Kidney glomerular epithelial cell (primary cell): ENCODE data around the gene KIF3B.
"Not testable (repeated sequence)": the region's sequence is repeated elsewhere in the genome, so short reads cannot be mapped to it uniquely, and the experiment has no call there.

Experiments used
- DNase-seq: peaks from one replicate; lab custom pipeline; 2025; lab: John Stamatoyannopoulos, UW

The KIF3B gene

DNA sequence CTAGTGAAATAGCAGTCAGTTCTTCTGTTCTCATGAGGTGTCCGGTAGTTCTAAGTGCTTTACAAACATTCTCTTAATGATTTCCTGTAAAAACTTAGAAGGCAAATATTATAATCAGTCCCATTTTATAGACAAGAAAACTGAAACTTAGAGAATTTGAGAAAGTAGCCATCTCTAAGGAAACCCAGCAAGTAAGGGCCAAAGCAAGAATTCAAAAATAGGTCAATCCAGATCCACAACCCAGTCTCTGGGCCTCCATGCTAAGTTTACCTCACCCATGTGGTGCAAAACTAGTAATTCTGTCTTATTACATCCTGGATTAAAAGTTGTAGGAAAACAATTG, 53.1 kb downstream of the KIF3B start:
- no peak for DNase-seq

DNA sequence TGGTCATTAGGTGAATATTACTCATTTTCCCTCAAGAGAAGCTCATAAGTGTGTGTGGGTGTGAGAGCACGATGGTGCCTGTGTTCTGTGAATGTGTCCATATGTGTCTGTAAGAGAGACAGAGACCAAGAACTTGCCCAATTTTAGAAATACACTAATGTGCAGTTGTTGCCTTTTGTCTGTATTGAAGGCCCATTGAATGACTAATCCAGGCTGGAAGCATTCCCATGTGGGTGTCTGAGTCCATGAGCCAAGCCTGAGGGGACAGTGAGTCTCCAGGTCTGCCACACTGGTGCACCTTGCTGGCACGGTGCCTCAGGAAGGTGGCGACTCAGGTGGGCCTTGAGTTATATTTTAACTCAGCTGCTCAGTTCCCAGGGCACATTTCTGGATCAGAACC, 55.2 kb downstream of the KIF3B start:
- DNase-seq: peak; percentile 2

DNA sequence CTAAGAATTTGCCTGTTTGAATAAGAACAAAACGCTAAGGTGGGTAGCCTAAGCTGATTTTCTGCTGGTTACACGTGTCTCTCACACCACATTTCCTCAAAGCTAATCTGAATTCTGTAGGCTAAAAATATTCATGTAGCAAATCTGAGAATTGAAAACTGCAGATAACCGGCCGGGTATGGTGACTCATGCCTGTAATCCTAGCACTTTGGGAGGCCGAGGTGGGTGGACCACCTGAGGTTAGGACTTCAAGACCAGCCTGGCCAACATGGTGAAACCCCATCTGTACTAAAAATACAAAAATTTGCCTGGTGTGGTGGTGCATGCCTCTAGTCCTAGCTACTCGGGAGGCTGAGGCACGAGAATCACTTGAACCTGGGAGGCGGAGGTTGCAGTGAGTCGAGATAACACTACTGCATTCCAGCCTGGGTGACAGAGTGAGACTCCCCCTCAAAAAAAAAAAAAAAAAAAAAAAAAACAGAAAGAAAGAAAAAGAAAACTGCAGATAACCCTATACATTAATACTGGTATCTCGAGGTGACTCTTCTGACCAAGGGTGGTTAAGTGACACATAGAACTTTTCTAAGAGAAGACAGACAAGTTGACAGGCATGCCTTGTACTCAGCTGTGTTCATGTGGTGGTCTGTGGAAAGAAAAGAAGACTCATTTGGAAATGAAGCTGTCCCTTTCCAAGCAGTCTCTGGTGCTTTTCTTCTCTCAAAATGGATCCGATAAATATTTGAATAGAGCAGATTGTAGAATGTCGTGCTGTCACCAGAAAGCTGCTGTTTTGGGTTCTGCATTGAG, 55.9 kb downstream of the KIF3B start:
- no peak for DNase-seq

DNA sequence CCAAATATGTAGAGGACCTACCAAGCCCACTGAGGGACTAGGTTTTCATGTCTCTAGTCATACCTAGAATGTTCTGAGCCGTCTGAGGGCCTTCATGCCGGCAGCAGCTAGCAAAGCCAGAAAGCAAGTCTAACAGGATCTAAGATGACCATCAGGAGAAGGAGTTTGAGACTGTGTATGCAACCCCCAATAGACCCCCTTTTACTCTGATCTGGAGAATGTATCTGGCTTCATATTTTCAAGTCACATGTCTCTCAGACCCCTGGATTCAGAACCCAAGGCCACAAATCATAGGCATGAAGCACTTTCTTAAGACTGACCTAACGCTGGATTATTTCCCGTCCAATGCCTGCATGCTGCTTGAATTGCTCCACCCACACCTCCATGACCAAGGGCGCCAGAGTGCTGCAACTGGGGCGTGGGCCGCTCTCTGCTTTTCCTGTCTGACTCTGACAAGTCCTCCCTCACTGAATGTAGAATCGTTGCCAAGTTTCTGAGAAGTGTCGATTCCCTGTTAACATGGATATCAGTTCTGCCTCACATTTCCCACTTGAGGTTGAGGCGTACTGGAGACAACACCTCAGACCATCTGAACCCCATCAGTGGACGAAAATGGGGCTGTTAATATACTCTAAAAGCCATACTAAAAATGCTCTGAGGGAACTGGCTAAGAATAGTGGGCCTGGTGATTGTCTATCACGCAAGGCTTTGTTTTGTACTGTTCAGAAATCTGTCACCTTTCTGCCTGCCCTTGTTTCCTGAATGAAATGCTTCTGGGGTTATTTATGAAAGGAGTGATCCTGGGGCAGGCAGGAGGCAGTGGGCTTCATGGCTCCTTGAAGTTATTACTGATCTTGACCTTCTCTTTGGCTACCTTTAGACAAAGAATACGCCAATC, 56.8 kb downstream of the KIF3B start:
- no peak for DNase-seq

DNA sequence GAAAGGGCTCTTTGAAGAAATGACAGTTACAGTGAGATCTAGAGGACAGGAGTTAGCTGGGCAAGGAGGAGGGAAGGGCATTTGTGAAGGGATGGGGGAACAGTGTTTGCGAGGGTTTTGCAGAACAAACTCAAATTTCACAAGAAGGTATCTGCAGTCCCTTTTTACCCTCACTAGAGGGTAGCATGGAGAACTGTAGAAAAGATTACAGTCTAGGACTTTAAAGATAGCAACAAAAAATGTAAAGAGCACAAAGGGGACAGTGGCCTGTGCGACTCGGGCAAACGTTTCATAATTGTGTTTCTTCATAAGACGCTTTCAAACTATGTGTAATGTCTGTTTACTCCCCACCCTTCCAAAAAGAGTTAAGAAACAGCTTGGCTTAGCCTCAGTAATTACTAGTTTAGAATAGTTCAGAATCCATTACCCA, 59.5 kb downstream of the KIF3B start:
- DNase-seq: peak; percentile 7

DNA sequence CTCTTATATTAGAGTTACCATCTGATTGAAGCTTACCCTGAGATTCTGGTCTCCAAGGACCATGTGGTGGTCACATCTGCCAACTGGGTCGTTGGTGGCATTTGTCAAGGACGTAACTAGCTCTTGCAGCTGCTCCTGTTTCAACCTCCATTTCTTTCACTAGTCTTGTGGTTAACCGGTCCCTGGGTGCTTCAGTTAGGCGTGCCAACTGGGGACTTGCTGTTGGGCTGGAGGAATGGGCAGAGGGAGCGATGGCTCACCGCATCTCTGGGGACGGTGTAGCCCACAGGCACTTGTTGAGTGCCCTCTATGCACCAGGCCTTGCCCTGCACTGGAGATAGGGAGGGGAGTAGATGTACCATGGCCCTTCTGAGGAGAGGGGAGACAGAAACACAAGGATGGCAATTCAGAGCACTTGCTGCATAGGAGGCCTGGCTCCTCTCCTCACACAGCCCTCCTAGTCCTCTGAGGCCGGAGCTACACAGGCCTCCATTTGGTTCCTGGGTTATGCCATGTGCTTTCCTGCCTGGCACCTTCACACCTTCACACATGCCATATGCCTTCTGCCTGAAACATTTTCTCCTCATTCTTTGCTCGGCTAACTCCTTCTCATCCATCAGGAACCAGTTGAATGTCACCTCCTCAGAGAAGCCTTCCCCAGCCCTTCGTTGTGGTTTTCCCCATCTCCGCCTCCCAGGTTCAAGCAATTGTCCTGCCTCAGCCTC, 60.6 kb downstream of the KIF3B start:
- DNase-seq: no peak

DNA sequence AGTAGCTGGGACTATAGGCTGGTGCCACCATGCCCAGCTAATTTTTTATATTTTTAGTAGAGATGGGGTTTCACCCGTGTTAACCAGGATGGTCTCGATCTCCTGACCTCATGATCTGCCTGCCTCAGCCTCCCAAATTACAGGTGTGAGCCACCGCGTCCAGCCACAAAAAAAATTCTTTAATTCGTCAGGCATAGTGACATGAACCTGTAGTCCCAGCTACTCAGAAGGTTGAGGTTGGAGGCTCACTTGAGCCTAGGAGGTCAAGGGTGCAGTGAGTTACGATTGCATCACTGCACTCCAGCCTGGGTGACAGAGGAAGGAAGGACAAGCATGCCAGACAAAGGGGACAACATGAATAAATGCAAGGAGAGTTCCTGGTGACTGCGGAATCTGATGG, 61.2 kb downstream of the KIF3B start:
- no peak for DNase-seq

DNA sequence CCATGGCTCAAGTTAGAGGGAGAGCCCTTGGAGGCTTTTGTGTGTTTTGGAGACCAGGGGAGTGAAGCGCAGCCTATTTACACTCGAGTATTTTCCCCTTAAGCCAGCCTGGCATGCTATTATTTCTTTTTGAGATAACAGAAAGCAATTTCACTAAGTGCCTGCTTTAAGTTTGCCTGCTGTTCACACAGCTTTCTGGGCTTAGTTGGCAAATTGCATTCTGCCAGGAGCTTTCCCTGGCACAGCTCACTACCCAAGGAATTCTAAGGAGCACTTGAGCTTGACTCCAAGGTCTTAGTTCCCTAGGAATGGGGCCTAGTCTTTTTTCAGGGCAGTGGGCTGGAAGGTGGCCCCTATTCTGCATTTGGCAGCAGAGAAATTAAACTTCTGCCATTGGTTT, 61.7 kb downstream of the KIF3B start:
- DNase-seq: no peak

DNA sequence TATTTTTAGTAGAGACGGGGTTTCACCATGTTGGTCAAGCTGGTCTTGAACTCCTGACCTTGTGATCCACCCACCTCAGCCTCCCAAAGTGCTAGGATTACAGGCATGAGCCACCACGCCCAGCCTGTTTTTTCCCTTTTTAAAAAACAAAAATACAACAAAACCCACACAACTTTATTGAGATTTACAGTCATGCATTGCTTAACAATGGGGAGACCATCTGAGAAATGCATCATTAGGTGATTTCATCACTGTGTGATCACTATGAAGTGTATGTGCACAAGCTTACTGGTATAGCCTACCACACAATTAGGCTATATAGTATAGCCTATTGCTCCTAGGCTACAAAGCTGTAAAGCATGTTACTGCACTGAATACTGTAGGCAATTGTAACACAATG, 63.6 kb downstream of the KIF3B start:
- not testable (repeated sequence) for DNase-seq

DNA sequence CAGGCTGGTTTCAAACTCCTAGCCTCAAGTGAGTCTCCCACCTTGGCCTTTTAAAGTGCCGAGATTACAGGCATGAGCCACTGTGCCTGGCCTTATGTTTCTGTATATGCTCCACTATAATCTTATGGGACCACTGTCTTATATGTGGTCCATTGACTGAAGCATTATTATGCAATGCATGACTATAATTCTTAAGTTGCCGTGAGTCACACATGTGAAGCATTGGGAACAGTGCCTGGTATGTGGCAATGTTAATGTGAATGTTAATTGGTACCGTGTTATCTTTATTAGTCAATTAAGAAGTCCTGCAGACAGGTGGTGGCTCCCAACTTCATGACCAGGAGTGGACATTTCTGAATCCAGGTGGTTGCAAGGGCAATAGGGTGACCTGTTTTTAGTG, 66.0 kb downstream of the KIF3B start:
- DNase-seq: no peak

DNA sequence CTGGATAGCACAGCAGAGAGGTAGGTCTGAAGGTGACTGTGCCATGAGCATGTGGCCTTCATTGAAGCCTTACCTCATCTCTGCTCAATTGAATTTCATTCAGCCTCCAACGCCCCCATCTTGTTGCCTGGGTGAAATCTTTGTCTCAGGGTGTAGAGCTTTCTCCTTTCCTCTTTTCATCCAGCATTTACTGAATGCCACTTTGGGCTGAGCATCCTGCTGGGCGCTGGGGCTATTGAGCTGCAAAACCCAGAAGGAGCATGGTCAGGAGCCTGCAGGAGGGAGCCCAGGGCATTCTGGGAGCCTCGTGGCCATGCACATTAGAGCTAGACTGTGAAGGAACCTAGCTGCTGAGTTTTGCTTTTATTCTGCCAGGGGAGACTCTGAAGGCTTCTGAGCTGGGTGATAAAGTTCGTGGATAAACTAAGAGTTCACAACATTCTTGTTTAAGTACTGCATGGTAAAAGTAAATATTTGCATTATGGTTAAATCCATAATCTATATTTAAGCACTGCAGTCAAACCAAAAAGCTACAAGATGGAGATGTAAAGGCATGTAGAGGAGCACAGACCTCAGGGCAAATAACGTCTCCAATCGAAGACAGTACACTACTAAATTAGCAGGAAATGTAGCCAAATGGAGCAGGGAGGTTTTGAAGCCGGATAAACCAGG, 67.5 kb downstream of the KIF3B start:
- DNase-seq: no peak

DNA sequence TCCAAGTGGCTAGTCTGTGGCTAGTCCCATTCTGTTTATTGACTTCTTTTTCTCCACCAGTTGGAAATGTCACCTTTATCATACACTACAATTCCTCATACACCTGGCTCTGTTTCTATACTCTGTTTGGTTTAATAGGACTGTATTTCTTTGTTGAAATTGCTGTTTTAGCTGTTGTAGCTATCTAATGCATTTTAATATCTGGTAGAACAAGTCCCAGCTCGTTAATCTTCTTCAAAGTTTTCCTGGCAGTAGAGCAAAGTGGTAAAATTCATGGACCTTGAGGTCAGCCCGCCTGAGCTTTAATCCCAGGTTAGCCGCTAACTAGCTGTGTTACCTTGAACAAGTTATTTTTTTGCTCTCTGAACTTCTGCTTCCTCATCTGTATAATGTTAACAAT, 70.8 kb downstream of the KIF3B start:
- no peak for DNase-seq

DNA sequence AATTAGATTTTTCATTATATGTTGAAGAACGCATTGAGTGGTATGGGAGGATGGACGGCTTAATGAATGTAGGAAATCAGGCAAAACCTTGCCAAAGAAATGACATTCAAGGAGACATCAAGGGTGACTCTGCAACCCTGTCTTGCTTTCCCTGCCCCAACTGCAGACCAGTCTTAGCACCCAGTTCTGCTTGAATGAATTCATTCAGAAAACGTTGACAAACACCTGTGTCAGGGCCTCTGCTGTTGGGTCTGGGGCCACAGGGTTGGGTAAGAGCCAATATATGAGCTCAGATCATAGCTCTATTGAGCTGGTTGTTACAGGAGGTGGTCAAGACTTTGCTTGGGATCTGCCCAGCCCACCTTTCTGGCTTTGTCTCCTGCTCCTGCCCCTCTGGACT, 73.0 kb downstream of the KIF3B start:
- no peak for DNase-seq

DNA sequence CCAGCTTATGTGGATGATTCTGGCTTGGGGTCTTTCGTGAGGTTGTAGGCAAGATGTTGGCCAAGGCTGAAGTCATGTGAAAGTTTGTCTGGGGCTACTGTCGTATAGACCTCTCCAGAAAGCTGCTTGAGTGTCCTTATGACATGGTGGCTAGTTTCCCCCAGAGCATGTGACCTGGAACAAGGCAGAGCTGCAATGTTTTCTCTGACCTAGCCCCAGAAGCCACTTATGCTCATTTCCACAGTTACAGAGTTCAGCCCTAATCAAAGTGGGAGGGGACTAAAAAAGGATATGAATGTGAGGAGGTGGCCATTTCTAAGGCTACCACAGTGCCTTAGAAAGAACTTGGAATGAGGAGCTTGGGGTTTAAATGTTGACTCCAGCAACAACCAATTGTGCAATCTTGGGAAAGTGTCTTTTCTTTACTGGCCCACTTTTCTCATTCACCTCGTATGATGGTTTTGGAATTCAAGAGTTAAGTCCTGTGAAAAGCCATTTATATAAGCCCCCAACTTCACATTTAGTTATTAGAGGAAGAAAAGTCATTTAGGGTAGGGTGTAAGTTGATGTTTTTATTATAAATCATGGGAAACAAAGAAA, 74.8 kb downstream of the KIF3B start:
- DNase-seq: no peak

DNA sequence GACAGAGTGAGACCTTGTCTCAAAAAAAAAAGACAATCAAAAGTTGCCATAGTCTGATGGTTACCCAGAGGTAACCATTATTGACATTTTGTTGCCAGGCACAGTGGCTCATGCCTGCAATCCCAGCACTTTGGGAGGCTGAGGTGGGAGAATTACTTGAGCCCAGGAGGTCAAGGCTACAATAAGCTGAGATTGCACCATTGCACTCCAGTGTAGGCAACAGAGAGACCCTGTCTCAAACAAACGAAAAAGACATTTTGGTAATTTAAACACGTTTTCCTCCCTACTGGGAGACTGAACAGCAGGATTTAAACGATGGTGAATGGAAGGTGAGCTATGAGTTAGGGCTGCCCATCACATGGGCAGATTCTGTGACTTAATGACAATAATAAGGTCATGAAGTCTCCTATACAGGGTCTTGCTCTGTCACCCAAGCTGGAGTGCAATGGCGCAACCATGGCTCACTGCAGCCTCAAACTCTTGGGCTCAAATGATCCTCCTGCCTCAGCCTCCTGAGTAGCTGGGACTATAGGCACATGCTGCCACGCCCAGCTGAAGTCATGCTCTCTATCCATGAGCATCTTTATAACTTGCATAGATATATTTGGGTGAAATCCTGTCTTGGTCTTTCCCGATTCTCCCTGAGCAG, 76.5 kb downstream of the KIF3B start:
- no peak for DNase-seq

DNA sequence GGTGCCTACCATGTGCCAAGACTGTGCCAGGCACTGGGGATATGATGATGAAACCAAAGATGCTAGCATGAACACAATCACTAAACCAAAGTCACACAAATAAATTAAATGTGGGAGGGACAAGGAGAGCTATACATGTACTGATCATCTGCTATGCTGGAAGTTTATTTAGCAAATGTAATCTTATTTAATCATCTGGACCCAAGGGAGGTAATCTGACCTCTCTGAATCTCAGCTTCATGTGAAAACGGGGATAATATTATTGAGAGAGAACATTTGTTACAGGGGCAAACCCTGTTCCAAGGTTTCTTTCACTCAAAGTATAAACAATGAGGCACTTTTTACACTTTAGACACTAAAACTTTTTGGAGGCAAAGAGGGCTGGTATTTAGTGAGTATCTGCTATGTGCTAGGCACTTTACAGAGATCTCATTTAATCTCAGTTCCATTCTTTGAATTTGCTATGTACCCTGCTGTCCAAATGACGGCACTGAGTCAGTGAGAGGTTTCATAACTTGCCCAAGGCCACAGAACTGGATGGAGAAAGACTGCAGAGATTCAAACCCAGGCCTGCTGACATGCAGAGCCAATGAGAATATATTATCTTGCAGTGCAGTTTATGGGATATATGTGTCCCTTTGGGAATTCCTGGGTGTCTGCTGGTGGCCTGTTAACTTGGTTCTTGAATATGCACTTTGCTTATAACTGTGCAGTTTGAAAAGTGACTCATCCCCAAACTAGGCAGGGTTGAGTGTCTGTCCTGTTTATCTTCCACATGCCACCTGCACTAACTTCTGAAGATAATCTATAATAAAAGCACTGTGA, 77.4 kb downstream of the KIF3B start:
- DNase-seq: peak; percentile 13

DNA sequence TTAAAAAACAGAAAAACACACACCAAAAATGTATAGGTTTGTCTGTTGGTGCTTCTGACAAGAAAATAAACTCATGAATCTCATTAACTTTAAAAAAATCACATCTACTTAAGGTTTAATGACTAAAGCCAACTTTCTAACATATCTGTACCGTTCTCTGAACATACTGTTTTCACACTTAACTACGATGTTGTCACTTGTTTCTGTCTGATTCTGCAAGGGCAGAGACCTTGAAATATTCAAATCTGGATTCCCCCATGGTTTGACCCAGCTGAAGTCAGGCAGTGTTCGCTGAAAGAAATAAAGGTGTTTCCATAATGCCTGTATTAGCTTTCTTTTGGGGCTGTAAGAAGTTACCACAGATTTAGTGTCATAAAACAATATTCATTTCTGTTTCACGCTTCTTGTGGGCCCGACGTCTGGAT, 78.0 kb downstream of the KIF3B start:
- DNase-seq: no peak

DNA sequence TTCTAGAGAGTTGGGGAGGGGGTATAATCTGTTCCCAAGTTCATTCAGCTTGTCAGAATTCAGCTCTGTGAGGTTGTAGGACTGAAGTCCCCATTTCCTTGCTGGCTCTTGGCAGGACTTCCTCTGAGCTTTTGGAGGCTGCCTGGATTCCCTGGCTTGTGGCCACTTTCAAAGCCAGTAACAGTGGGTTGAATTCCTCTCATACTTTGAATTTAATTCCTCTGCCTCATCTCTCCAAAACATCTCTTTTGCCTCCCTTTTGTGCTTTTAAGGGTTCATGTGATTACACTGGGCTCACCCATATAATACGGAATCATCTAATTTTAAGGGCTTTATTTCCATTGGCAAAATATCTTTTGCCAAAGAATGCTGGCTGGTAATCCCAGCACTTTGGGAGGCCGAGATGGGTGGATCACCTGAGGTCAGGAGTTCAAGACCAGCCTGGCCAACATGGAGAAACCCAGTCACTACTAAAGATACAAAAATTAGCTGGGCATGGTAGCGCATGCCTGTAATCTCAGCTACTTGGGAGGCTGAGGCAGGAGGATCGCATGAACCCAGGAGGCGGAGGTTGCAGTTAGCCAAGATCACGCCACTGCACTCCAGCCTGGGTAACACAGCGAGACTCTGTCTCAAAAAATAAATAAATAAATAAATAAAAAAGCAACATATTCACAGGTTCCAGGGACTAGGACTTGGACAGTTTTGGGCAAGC, 78.6 kb downstream of the KIF3B start:
- not testable (repeated sequence) for DNase-seq

DNA sequence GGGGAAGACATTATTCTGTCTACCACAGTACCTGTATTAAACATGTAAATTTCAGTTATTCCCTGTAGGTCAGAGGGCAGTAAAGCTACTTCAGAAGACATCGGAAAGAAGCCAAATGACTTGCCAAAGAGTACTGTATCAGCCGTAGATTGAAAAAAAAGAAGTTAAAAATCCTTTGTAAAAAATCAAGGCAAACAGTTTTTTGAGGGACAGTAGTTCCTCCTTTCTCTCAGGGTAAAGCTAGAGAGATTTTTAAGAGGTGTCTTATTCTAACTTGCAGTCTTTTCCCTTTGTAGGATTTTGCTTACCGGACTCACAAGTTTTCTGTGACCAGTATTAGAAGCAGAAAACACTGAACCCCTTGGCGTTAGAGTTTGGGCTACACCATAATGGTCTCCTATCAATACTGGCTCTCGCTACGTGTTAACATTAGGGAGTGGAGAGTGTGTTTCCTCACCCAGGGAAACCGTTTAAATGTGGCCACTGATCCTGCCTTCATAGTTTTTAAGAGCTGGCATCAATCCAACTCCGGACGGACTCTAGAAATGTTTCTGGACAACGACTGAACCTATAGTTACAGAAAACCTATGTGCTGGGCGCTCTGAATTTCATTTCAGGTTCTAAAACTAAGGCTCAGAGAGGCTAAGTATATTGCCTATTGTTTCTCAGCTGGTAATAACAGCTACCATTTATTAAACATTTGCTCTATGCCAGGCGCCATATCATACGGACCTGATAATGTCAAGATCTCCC, 79.3 kb downstream of the KIF3B start:
- DNase-seq: no peak
